GM12878 (cell line): ENCODE results near the gene MTF1. TPM values are rescaled to one million over a fixed set of nuclear protein-coding genes. Genes with fewer than 3 reads are reported as not detected.

Source experiments
- ATAC-seq: fragments of 200-7000 bp; cut with Tn5 transposase; 3 replicates; pipeline ENCODE4 v1.9.1; 2020; ENCODE audit warnings: mild to moderate bottlenecking, moderate library complexity
- BruUV-seq: library from RNA; stranded (reverse); fragments of 400-500 nt; replicated peaks from 2 replicates; lab custom pipeline; 2021; lab: Mats Ljungman, UMichigan
- CTCF ChIA-PET: fragments of 300-600 bp; sonication (Branson Sonifier 250); formaldehyde crosslinking; extraction: SDS; loops from one replicate; lab custom pipeline; 2021; ENCODE audit warnings: inconsistent platforms; lab: Yijun Ruan, JAX
- POLR2A ChIA-PET: fragments of 350-600 bp; formaldehyde crosslinking; extraction: SDS; loops from one replicate; lab custom pipeline; 2021; ENCODE audit warnings: inconsistent platforms; lab: Charles Lee
- RAD21 ChIA-PET: fragments of 300-600 bp; sonication (Branson Sonifier 250); formaldehyde crosslinking; loops from one replicate; lab custom pipeline; 2023; ENCODE audit warnings: antibody characterized with exemption; ENCODE audit not compliant: unreplicated experiment; lab: Charles Lee
- SMC1A ChIA-PET: fragments of 300-600 bp; sonication (Branson Sonifier 250); formaldehyde crosslinking; loops from one replicate; lab custom pipeline; 2023; ENCODE audit not compliant: unreplicated experiment, uncharacterized antibody; lab: Charles Lee
- DNase-seq: peaks from one replicate; pipeline ENCODE4 v3.0.0-alpha.2; 2011; ENCODE audit warnings: low read depth, low spot score
- FAIRE-seq: peaks from 3 replicates; lab custom pipeline; 2011; peaks lifted over from hg19 to GRCh38; lab: Jason Lieb, UNC
- H2AFZ ChIP-seq: 2 replicates; pipeline ENCODE4 v1.6.0; 2011; ENCODE audit warnings: low read depth, low read length, control low read depth; ENCODE audit not compliant: control insufficient read depth
- H3K27ac ChIP-seq: 2 replicates; pipeline ENCODE4 v1.5.1; 2011; ENCODE audit warnings: control low read depth; ENCODE audit not compliant: control insufficient read depth, insufficient read depth
- H3K27me3 ChIP-seq, 2 experiments: replicated peaks in 1 of 2; 2 replicates each; pipeline versions ENCODE4 v1.6.0 to v1.6.1; 2011; ENCODE audit warnings: low read length in 1 of 2; ENCODE audit not compliant: control insufficient read depth in 2 of 2, insufficient read depth in 2 of 2
- H3K36me3 ChIP-seq, 2 experiments: 2 replicates each; pipeline ENCODE4 v1.5.1; 2011; ENCODE audit warnings: low read length in 1 of 2; ENCODE audit not compliant: control insufficient read depth in 2 of 2, insufficient read depth in 2 of 2
- H3K4me1 ChIP-seq: 2 replicates; pipeline ENCODE4 v1.6.1; 2011; ENCODE audit warnings: mild to moderate bottlenecking, low read length, moderate library complexity, mixed read lengths; ENCODE audit not compliant: control insufficient read depth, insufficient read depth
- H3K4me2 ChIP-seq: 2 replicates; pipeline ENCODE4 v1.6.0; 2011; ENCODE audit warnings: control low read depth; ENCODE audit not compliant: control insufficient read depth, insufficient read depth
- H3K4me3 ChIP-seq: fragments of 200-600 bp; sonication (generic); 2 replicates; pipeline ENCODE4 v1.5.1; 2016
- H3K79me2 ChIP-seq: 2 replicates; pipeline ENCODE4 v1.6.0; 2011; ENCODE audit warnings: low read length; ENCODE audit not compliant: control insufficient read depth, insufficient read depth
- H3K9ac ChIP-seq: 2 replicates; pipeline ENCODE4 v1.8.0; 2011; ENCODE audit warnings: low read length, control low read depth, mixed read lengths; ENCODE audit not compliant: control insufficient read depth, insufficient read depth
- H3K9me3 ChIP-seq: replicated peaks from 3 replicates; pipeline ENCODE4 v1.5.1; 2011; ENCODE audit warnings: mild to moderate bottlenecking, low read length; ENCODE audit not compliant: control insufficient read depth, insufficient read depth
- H4K20me1 ChIP-seq: 2 replicates; pipeline ENCODE4 v1.6.0; 2011; ENCODE audit not compliant: control insufficient read depth, insufficient read depth
- BCL3 ChIP-seq: IDR thresholded peaks from 2 replicates; pipeline ENCODE4 v1.6.1; 2011; ENCODE audit warnings: borderline replicate concordance, low read depth, mild to moderate bottlenecking, moderate library complexity, low read length; ENCODE audit not compliant: insufficient read depth, poor library complexity, severe bottlenecking
- CREM ChIP-seq: IDR thresholded peaks from 2 replicates; pipeline ENCODE4 v1.6.1; 2014; ENCODE audit warnings: antibody characterized with exemption, low read depth
- GATAD2B ChIP-seq: fragments of 450-650 bp; conservative IDR thresholded peaks from 2 replicates; pipeline ENCODE4 v1.6.1; 2017; ENCODE audit warnings: low read depth, mild to moderate bottlenecking, moderate library complexity
- HSF1 ChIP-seq: fragments of 150-350 bp; IDR thresholded peaks from 2 replicates; pipeline ENCODE4 v1.6.1; 2014; ENCODE audit warnings: mild to moderate bottlenecking, low read depth, low read length
- PKNOX1 ChIP-seq: fragments of 450-650 bp; IDR thresholded peaks from 2 replicates; pipeline ENCODE4 v1.6.1; 2016; ENCODE audit warnings: mild to moderate bottlenecking
- POLR2AphosphoS2 ChIP-seq: IDR thresholded peaks from 2 replicates; pipeline ENCODE4 v1.6.1; 2011; ENCODE audit warnings: low read depth, mild to moderate bottlenecking, low read length, improper control_type of control experiment, moderate library complexity
- ZNF592 ChIP-seq: fragments of 450-650 bp; IDR thresholded peaks from 2 replicates; pipeline ENCODE4 v1.6.1; 2017; ENCODE audit warnings: mild to moderate bottlenecking, moderate library complexity
- WGBS: methylation state at CpG from one replicate; pipeline ENCODE4 v1.1.6; 2016; ENCODE audit warnings: low lambda C conversion rate; ENCODE audit not compliant: insufficient replicate concordance, insufficient coverage; ENCODE audit errors: missing lambda C conversion rate; 5-methylcytosine and 5-hydroxymethylcytosine counted together
- in situ Hi-C: fragments of 300-500 bp; cut with MboI; formaldehyde crosslinking; loops from 9 replicates; pipeline ENCODE4 v1.14.3; 2018; ENCODE audit warnings: mixed read lengths
- intact Hi-C: fragments of 100-400 bp; cut with micrococcal nuclease; formaldehyde crosslinking; loops from one replicate; pipeline ENCODE4 v1.14.2; 2022; ENCODE audit not compliant: unreplicated experiment
- polyA plus RNA-seq, 11 experiments: library from polyadenylated mRNA; depleted of rRNA in 4 of 11; unstranded in 6 of 11; stranded (reverse) in 5 of 11; fragments of >200 nt; fragmentation: Nextera tagmentation in 4 of 11; fragmentation: Illumina TruSeq in 1 of 11; extraction: Ambion mirVana in 4 of 11; extraction: Trizol in 1 of 11; gene quantifications; 1 replicate in 1 of 11; 2 replicates in 10 of 11; pipeline versions ENCODE4 v1.2.1 to v1.2.3, GENCODE V29; 2011 to 2016; ENCODE audit warnings: inconsistent platforms in 2 of 11, missing spikeins in 2 of 11, low read depth in 1 of 11
- total RNA-seq, 4 experiments: library from RNA; depleted of rRNA in 3 of 4; stranded (reverse); fragments of >200 nt in 3 of 4; fragmentation: Illumina TruSeq in 1 of 4; extraction: Trizol in 1 of 4; gene quantifications; 2 replicates each; pipeline versions ENCODE4 v1.2.1 to v1.2.3, GENCODE V29; 2013 to 2021

The MTF1 gene
- total and polyA plus RNA-seq, 10 of the 15 experiments (the other 5 are each of a cell fraction or from before 2014, with no cell fraction given): 2.2 to 20.4 (median 6.7) TPM

GRCh38 chr1:37831109-37831508 lies 28.3 kb downstream of the MTF1 start:
- ChIA-PET RAD21 (no interaction called here), CTCF (interaction anchor here (1.3 to 2.2 kb wide), 2 partner anchors 24 to 29 kb away, joined by 6 to 8 read pairs; partner anchors contain the start of genes C1orf122 and MTF1), SMC1A (no interaction called here), POLR2A (interaction anchor here (1.2 kb wide), 1 partner anchor 31 kb away, joined by 4 read pairs; no protein-coding TSS in a partner anchor)
- H3K27me3 ChIP-seq: no peaks in the 10 kb centered on the region
- no peak overlapping the region for H3K4me3 ChIP-seq
- H3K27ac ChIP-seq: no peak overlapping the region
- FAIRE-seq: no peak
- no peak for TF ChIP-seq ZNF592
- TF ChIP-seq CREM: no peak
- TF ChIP-seq HSF1: no peak
- no peak for TF ChIP-seq GATAD2B
- no peak for TF ChIP-seq BCL3
- TF ChIP-seq POLR2AphosphoS2: no peak
- no peak for TF ChIP-seq PKNOX1
- intact Hi-C loops: no loop called here
- 90% methylated on average over 4 of the region's 4 CpGs for WGBS
- ATAC-seq: no peak
- no peaks in the 10 kb centered on the region for H3K79me2 ChIP-seq
- H3K4me1 ChIP-seq: no peaks in the 10 kb centered on the region
- no peak for DNase-seq
- H2AFZ ChIP-seq: no peak overlapping the region
- no TSS peak for BruUV-seq
- no peaks in the 10 kb centered on the region for H4K20me1 ChIP-seq
- H3K9ac ChIP-seq: no peak overlapping the region
- H3K9me3 ChIP-seq: no peaks in the 10 kb centered on the region
- in situ Hi-C loops: no loop called here
- H3K36me3 ChIP-seq: peaks cover 8 to 30% of the 10 kb centered on the region in 2 experiments
- no peak overlapping the region for H3K4me2 ChIP-seq
